ENCODE data around the gene OR2T4.

The OR2T4 gene

GRCh38 chr1:248402748-248403147 lies 41.3 kb downstream of the OR2T4 start, which contains the start of gene OR2T1:
Gene OR2T1, plus strand, starts transcription at chr1:248403048. Its CDS starts 3,100 bp downstream, at chr1:248406148.
- H3K27ac Mint-ChIP-seq = no peak within 1 kb of the TSS

GRCh38 chr1:248404024-248404423 lies 42.6 kb downstream of the OR2T4 start:
- no peaks in the 10 kb centered on the region for H3K27me3 Mint-ChIP-seq
- no peaks in the 10 kb centered on the region for H3K4me1 Mint-ChIP-seq (ENCODE audit: low read depth in 2 of 2)
- peaks cover 0 to 2% of the 10 kb centered on the region in 2 donors for H3K9me3 Mint-ChIP-seq
- H3K36me3 Mint-ChIP-seq (ENCODE audit: insufficient read depth) = peaks cover 2% of the 10 kb centered on the region
- no peak for ATAC-seq (replicated peaks)
- H3K27ac Mint-ChIP-seq = no peak overlapping the region
- H3K4me3 Mint-ChIP-seq = no peak overlapping the region
- no peak for DNase-seq

More at GRCh38 chr1:248402748-248403147, 41.3 kb downstream of the OR2T4 start, which contains the start of gene OR2T1:
- Mint-ChIP-seq H3K27me3 (no peaks in the 10 kb centered on the region), H3K4me3 (no peak within 1 kb of the TSS), H3K36me3 (ENCODE audit: insufficient read depth) (peaks cover 2% of the 10 kb centered on the region), H3K4me1 (ENCODE audit: low read depth in 2 of 2) (no peaks in the 10 kb centered on the region), H3K9me3 (peaks cover 0 to 2% of the 10 kb centered on the region in 2 donors)
- ATAC-seq (replicated peaks) (no peak), DNase-seq (no peak)

- Mint-ChIP-seq H3K27me3 (no peaks in the 10 kb centered on the region), H3K9me3 (peaks cover 4 to 8% of the 10 kb centered on the region in 2 donors), H3K27ac (no peak overlapping the region), H3K36me3 (ENCODE audit: insufficient read depth) (peaks cover 5% of the 10 kb centered on the region), H3K4me1 (ENCODE audit: low read depth in 2 of 2) (no peaks in the 10 kb centered on the region), H3K4me3 (no peak overlapping the region)
- DNase-seq (no peak), ATAC-seq (replicated peaks) (no peak)
These were observed 45.5 kb downstream of the OR2T4 start for GRCh38 chr1:248406721-248407692.
